PC-9 (cell line): Measurements from ENCODE around the gene ARHGDIB. TPM values are rescaled to one million over a fixed set of nuclear protein-coding genes. Genes with fewer than 3 reads are reported as not detected.

Experiments used
- BruUV-seq: library from RNA; stranded (reverse); fragments of 400-500 nt; replicated peaks from 2 replicates; lab custom pipeline; 2021; lab: Mats Ljungman, UMichigan
- CTCF ChIA-PET: fragments of 300-600 bp; sonication (Branson Sonifier 250); formaldehyde crosslinking; loops from one replicate; lab custom pipeline; 2022; ENCODE audit warnings: antibody characterized with exemption; lab: Charles Lee
- POLR2A ChIA-PET: fragments of 300-600 bp; sonication (Branson Sonifier 250); formaldehyde crosslinking; loops from one replicate; lab custom pipeline; 2022; ENCODE audit warnings: antibody characterized with exemption; ENCODE audit not compliant: unreplicated experiment; lab: Charles Lee
- DNase-seq, 2 experiments: peaks; one replicate each; pipeline versions ENCODE4 v3.0.0 to v3.0.0-alpha.2; 2015 to 2022; ENCODE audit warnings: mixed read lengths in 1 of 2
- H2AFZ ChIP-seq: fragments of 200-600 bp; sonication (generic); 2 replicates; pipeline ENCODE4 v1.8.1; 2017; ENCODE audit warnings: antibody characterized with exemption
- H3F3A ChIP-seq: fragments of 200-600 bp; sonication (generic); 2 replicates; pipeline ENCODE4 v1.8.1; 2017; ENCODE audit warnings: antibody characterized with exemption, mild to moderate bottlenecking, low read depth; ENCODE audit not compliant: insufficient read depth
- H3K27ac ChIP-seq: fragments of 200-600 bp; sonication (generic); 2 replicates; pipeline ENCODE4 v1.6.1; 2016; ENCODE audit warnings: mixed run types
- H3K27me3 ChIP-seq: fragments of 200-600 bp; sonication (generic); 2 replicates; pipeline ENCODE4 v1.6.1; 2016; ENCODE audit warnings: low read depth, mixed run types; ENCODE audit not compliant: insufficient read depth
- H3K36me3 ChIP-seq: fragments of 200-600 bp; sonication (generic); 2 replicates; pipeline ENCODE4 v1.6.1; 2016; ENCODE audit warnings: low read depth, mixed run types
- H3K4me1 ChIP-seq: fragments of 200-600 bp; sonication (generic); replicated peaks from 2 replicates; pipeline ENCODE4 v1.6.1; 2016; ENCODE audit warnings: mixed run types; ENCODE audit not compliant: insufficient read depth
- H3K4me2 ChIP-seq: fragments of 200-600 bp; sonication (generic); 2 replicates; pipeline ENCODE4 v1.6.1; 2017; ENCODE audit warnings: mixed run types
- H3K4me3 ChIP-seq: fragments of 200-600 bp; sonication (generic); 2 replicates; pipeline ENCODE4 v1.6.1; 2016; ENCODE audit warnings: mixed run types
- H3K79me2 ChIP-seq: fragments of 200-600 bp; sonication (generic); 2 replicates; pipeline ENCODE4 v1.6.1; 2017; ENCODE audit warnings: low read depth, mixed run types
- H3K9me2 ChIP-seq: fragments of 200-600 bp; sonication (generic); 2 replicates; pipeline ENCODE4 v1.8.1; 2017; ENCODE audit warnings: mild to moderate bottlenecking; ENCODE audit not compliant: insufficient read depth
- H3K9me3 ChIP-seq: fragments of 200-600 bp; sonication (generic); 2 replicates; pipeline ENCODE4 v1.8.1; 2016; ENCODE audit warnings: low read depth; ENCODE audit not compliant: insufficient read depth
- H4K20me1 ChIP-seq: fragments of 200-600 bp; sonication (generic); 2 replicates; pipeline ENCODE4 v1.8.1; 2017; ENCODE audit not compliant: insufficient read depth
- EZH2 ChIP-seq: fragments of 200-600 bp; sonication (generic); IDR thresholded peaks from 2 replicates; pipeline ENCODE4 v1.8.0; 2017; ENCODE audit warnings: antibody characterized with exemption, low read depth
- intact Hi-C: fragments of 100-400 bp; cut with micrococcal nuclease; formaldehyde crosslinking; loops from one replicate; pipeline ENCODE4 v1.10.0; 2022; ENCODE audit not compliant: unreplicated experiment
- total RNA-seq: library from RNA; stranded (reverse); gene quantifications from 2 replicates; pipeline ENCODE4 v1.2.3, GENCODE V29; 2021

Gene ARHGDIB
- total RNA-seq, 1 experiment from 2014 or later: 470 TPM

- no peaks in the 10 kb centered on the region for H3K9me2 ChIP-seq
- ChIA-PET CTCF (interaction anchor here (0.6 to 0.9 kb wide), 2 partner anchors 103 to 328 kb away, joined by 6 to 8 read pairs; partner anchors contain the start of gene RERG), POLR2A (no interaction called here)
- intact Hi-C loops: no loop called here
- no TSS peak for BruUV-seq
- no peaks in the 10 kb centered on the region for H3K27me3 ChIP-seq
- no peaks in the 10 kb centered on the region for H3K79me2 ChIP-seq
- H3K27ac ChIP-seq: no peak overlapping the region
- no peaks in the 10 kb centered on the region for H4K20me1 ChIP-seq
- H3K4me1 ChIP-seq: 0 out of 2 replicates have a peak, but pooled peaks cover 5% of the 10 kb centered on the region
- no peak for DNase-seq
- no peaks in the 10 kb centered on the region for H3K36me3 ChIP-seq
- no peak overlapping the region for H3K4me3 ChIP-seq
- no peak for TF ChIP-seq EZH2
- H3F3A ChIP-seq: no peaks in the 10 kb centered on the region
- H3K9me3 ChIP-seq: no peaks in the 10 kb centered on the region; the same call in 1 of the 2 replicates
- H2AFZ ChIP-seq: no peak overlapping the region
- no peak overlapping the region for H3K4me2 ChIP-seq
Observed at GRCh38 chr12:14892726-14893505, 68.5 kb downstream of the ARHGDIB start.

Other genes starting within 250 kb of the ARHGDIB start
- gene WBP11, start 158.1 kb downstream of the ARHGDIB start, total RNA-seq: 65.8 and 124 TPM in 2 replicates
- 3.3 and 4.0 TPM in 2 replicates for gene C12orf60, start 157.9 kb downstream of the ARHGDIB start, total RNA-seq
- gene SMCO3, start 147.4 kb downstream of the ARHGDIB start, total RNA-seq: not detected in 2 replicates
- not detected in 2 replicates for gene ART4, start 118.1 kb downstream of the ARHGDIB start, total RNA-seq
- gene MGP, start 75.7 kb downstream of the ARHGDIB start, total RNA-seq: 79.8 and 89.3 TPM in 2 replicates
- 14.9 and 33.4 TPM in 2 replicates for gene ERP27, start 23.1 kb downstream of the ARHGDIB start, total RNA-seq
- not detected in 2 replicates for gene PDE6H, start 11.4 kb upstream of the ARHGDIB start, total RNA-seq